ENCODE data around the gene GPX4.

The GPX4 gene

DNA sequence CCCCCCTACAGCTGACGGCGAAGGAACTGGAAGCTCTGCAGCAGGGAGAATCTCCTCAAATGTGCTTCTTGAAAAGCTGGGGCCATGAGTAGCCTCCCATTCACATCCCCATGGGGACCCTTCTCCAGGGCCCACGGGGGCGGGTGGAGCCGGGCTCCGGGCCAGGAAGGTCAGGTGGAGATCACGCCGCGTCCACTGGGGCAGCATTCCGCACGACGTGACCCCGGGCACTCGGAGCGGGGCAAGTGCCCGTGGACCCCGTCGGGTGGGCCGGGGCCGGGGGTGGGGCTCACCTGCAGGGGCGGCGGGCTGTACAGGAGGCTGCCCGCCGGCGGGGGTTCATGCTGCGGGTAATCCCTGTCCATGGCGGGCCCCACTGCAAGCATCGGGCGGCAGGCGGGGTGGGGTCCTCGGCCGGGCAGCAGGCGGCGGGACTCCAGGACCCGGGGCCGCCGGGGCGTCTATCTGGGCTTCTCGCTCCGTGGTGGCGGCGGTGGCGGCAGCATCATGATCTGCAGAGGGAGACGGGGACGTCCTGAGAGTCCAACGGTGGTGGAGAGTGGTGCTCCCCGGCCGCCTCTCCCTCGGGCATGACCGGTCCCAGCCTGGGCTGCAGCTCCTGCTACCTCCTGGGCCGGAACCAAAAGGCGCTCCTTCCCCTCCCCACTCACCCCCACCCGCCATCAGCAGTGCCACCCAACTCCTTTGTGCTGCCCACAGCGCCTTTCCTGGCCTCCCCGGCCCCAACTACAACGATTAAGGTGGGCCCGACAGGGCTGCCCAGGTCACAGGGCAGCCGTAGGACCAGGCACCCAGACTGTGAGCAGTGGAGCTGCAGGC, 50.3 kb downstream of the GPX4 start:
- DNase-seq, result no peak

DNA sequence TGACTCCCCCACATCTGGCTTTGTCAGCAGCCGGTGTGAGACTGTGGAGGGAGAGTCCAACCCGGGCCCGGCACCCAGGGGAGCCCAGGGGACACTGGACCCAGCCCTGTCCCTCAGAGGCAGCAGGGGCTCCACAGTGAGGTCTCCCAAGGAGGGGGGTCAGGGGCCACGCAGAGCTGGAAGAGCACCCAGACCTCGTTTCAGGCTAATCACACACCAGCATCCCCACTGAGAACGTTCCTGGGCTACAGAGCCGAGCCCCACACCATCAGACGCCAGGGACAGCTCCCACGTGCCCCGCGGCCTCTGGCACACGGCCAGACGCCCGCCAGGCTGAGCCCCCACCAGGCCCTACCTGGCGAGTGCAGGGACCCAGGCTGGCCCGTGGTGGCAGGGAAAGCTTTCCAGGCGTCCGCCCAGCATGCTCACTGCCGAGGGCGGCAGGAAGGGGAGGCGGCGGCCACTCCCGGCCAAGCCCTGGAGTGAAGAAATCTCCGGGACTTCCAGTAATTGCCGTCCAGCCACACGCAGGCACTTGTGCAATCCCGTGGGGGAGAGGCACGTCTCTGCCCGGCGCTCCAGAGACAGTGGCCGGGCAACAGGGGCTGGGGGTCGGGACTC, 51.0 kb downstream of the GPX4 start:
- no peak for DNase-seq

DNA sequence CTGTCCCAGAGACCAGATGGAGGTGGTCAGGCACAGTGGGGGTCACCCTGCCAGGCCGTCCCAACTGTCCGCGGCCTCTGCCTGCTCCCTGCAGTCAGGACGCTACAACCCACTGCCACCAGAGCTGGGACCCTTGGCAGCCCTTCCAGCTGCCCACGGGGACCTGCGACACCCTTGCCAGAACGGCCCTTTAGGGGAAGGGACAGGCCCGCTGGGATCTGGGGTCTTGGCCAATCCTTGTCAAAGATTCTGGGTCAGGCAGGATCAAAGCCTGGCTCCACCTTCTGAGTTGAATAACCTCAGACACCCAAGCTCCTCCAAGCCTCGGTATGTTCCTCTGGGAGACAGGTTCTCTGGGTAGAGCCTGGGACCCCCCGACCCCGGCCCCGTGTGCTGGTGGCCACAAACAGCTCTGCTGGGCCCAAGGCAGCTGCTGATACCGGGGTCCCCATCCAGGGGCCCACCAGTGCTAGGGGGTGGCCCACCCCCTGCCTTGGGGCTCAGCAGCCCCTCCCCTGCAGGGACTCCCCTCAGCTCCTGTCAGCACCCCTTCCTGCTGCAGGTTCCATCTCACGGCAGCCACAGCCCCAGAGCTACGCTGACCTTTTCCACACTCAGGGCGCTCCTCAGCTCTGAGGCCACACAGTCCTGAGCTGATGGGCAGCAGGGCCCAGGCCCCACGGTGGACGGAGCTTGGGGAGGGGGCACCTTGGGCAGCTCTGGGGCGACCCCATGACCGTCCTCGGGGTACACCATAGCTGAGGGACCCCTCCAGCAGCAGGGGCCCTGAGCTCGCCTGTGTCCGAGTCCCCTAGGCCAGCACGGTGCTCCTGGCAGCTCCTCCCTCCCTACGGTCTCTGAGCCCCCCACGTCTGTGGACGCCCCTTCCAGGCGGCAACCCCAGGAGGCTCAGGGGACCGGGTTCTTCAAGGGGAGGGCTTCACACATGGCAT, 51.8 kb downstream of the GPX4 start:
- no peak for DNase-seq

Data from SIG-M5 (cell line).